IMR-90 (cell line): Measurements from ENCODE around the gene ISCA2. TPM values are rescaled to one million over a fixed set of nuclear protein-coding genes. Genes with fewer than 3 reads are reported as not detected.

Source experiments
- ATAC-seq: fragments of 200-7000 bp; cut with Tn5 transposase; 2 replicates; pipeline ENCODE4 v1.9.1; 2020; ENCODE audit warnings: low read depth, mild to moderate bottlenecking, moderate library complexity
- BruUV-seq: library from RNA; stranded (reverse); fragments of 400-500 nt; replicated peaks from 2 replicates; lab custom pipeline; 2021; lab: Mats Ljungman, UMichigan
- CTCF ChIA-PET: fragments of 300-600 bp; formaldehyde crosslinking; extraction: SDS; loops from one replicate; lab custom pipeline; 2021; ENCODE audit warnings: antibody characterized with exemption; lab: Yijun Ruan, JAX
- POLR2A ChIA-PET: fragments of 300-600 bp; sonication (Branson Sonifier 250); formaldehyde crosslinking; loops from one replicate; lab custom pipeline; 2022; ENCODE audit warnings: antibody characterized with exemption; ENCODE audit not compliant: unreplicated experiment; lab: Charles Lee
- DNase-seq: peaks from one replicate; pipeline ENCODE4 v3.0.0; 2013
- H2AFZ ChIP-seq: replicated peaks from 2 replicates; pipeline ENCODE3; 2013; ENCODE audit warnings: low read length, mild to moderate bottlenecking; ENCODE audit not compliant: poor library complexity
- H2AK5ac ChIP-seq: 2 replicates; pipeline ENCODE4 v1.6.1; 2013; ENCODE audit warnings: low read depth, low read length, inconsistent platforms
- H2AK9ac ChIP-seq: replicated peaks from 2 replicates; pipeline ENCODE3; 2013; ENCODE audit warnings: mild to moderate bottlenecking, low read depth, low read length, moderate library complexity; ENCODE audit not compliant: poor library complexity
- H2BK120ac ChIP-seq: 2 replicates; pipeline ENCODE4 v1.6.1; 2013; ENCODE audit warnings: low read depth, low read length, inconsistent platforms
- H2BK15ac ChIP-seq: 3 replicates; pipeline ENCODE4 v1.6.1; 2013; ENCODE audit warnings: low read depth, low read length, inconsistent platforms
- H2BK20ac ChIP-seq: 2 replicates; pipeline ENCODE4 v1.6.1; 2013; ENCODE audit warnings: low read depth, mild to moderate bottlenecking, inconsistent platforms, low read length, moderate library complexity
- H2BK5ac ChIP-seq: 2 replicates; pipeline ENCODE4 v1.6.1; 2013; ENCODE audit warnings: mild to moderate bottlenecking, low read depth, low read length, inconsistent platforms; ENCODE audit not compliant: poor library complexity, severe bottlenecking
- H3K14ac ChIP-seq: replicated peaks from 2 replicates; pipeline ENCODE4 v1.6.1; 2013; ENCODE audit warnings: low read depth, low read length, inconsistent platforms
- H3K18ac ChIP-seq: 2 replicates; pipeline ENCODE4 v1.6.1; 2013; ENCODE audit warnings: low read depth, low read length, control low read depth
- H3K23ac ChIP-seq: 2 replicates; pipeline ENCODE4 v1.6.1; 2013; ENCODE audit warnings: low read depth, low read length, inconsistent platforms
- H3K27ac ChIP-seq: 2 replicates; pipeline ENCODE4 v1.5.1; 2013; ENCODE audit warnings: mild to moderate bottlenecking, control low read depth, low read length; ENCODE audit not compliant: insufficient read depth
- H3K27me3 ChIP-seq: 2 replicates; pipeline ENCODE4 v1.6.1; 2013; ENCODE audit warnings: low read length; ENCODE audit not compliant: control insufficient read depth, insufficient read depth
- H3K36me3 ChIP-seq: 2 replicates; pipeline ENCODE4 v1.6.1; 2013; ENCODE audit warnings: low read length, mixed read lengths; ENCODE audit not compliant: control insufficient read depth, insufficient read depth
- H3K4ac ChIP-seq: 2 replicates; pipeline ENCODE4 v1.6.1; 2013; ENCODE audit warnings: low read depth, low read length, inconsistent platforms
- H3K4me1 ChIP-seq: 2 replicates; pipeline ENCODE4 v1.6.1; 2013; ENCODE audit warnings: low read length, mixed read lengths; ENCODE audit not compliant: control insufficient read depth, insufficient read depth
- H3K4me2 ChIP-seq: 2 replicates; pipeline ENCODE4 v1.6.1; 2013; ENCODE audit warnings: low read depth, mild to moderate bottlenecking, control low read depth, low read length, moderate library complexity
- H3K4me3 ChIP-seq: 2 replicates; pipeline ENCODE4 v1.5.1; 2013; ENCODE audit warnings: low read depth, mild to moderate bottlenecking, control low read depth, low read length, moderate library complexity; ENCODE audit not compliant: insufficient read depth
- H3K56ac ChIP-seq: 2 replicates; pipeline ENCODE4 v1.6.1; 2013; ENCODE audit warnings: low read length, inconsistent platforms; ENCODE audit not compliant: insufficient read depth; ENCODE audit errors: extremely low read depth
- H3K79me1 ChIP-seq, 2 experiments: 2 replicates each; pipeline ENCODE4 v1.6.1; 2013; ENCODE audit warnings: low read length in 2 of 2, inconsistent platforms in 1 of 2, low read depth in 1 of 2
- H3K9ac ChIP-seq: 2 replicates; pipeline ENCODE4 v1.6.1; 2013; ENCODE audit warnings: low read depth, low read length, control low read depth
- H3K9me1 ChIP-seq: 2 replicates; pipeline ENCODE4 v1.6.1; 2013; ENCODE audit warnings: low read length, inconsistent platforms; ENCODE audit not compliant: insufficient read depth
- H3K9me3 ChIP-seq: 2 replicates; pipeline ENCODE4 v1.6.1; 2013; ENCODE audit warnings: low read length; ENCODE audit not compliant: control insufficient read depth, insufficient read depth
- H4K20me1 ChIP-seq: 2 replicates; pipeline ENCODE4 v1.6.1; 2013; ENCODE audit warnings: low read length, inconsistent platforms; ENCODE audit not compliant: insufficient read depth
- H4K5ac ChIP-seq: 2 replicates; pipeline ENCODE4 v1.6.1; 2013; ENCODE audit warnings: mild to moderate bottlenecking, low read depth, low read length, control low read depth
- H4K8ac ChIP-seq, 2 experiments: 2 replicates each; pipeline ENCODE4 v1.6.1; 2013; ENCODE audit warnings: low read depth in 2 of 2, low read length in 2 of 2, control low read depth in 1 of 2, inconsistent platforms in 1 of 2
- H4K91ac ChIP-seq: 2 replicates; pipeline ENCODE4 v1.6.1; 2013; ENCODE audit warnings: low read depth, low read length, inconsistent platforms; ENCODE audit not compliant: insufficient read depth
- BHLHE40 ChIP-seq: fragments of 150-350 bp; IDR thresholded peaks from 2 replicates; pipeline ENCODE4 v1.6.1; 2016; ENCODE audit warnings: mild to moderate bottlenecking, low read depth, low read length
- CEBPB ChIP-seq: IDR thresholded peaks from 2 replicates; pipeline ENCODE4 v1.6.1; 2012; ENCODE audit warnings: low read depth, low read length, improper control_type of control experiment
- CTCF ChIP-seq: conservative IDR thresholded peaks from 2 replicates; pipeline ENCODE4 v1.5.1; 2012; ENCODE audit warnings: mild to moderate bottlenecking, low read depth, low read length, improper control_type of control experiment
- ELK1 ChIP-seq: fragments of 150-350 bp; IDR thresholded peaks from 2 replicates; pipeline ENCODE4 v1.6.1; 2016; ENCODE audit warnings: low read depth, mild to moderate bottlenecking, low read length, moderate library complexity, borderline replicate concordance
- FOS ChIP-seq: fragments of 150-350 bp; IDR thresholded peaks from 2 replicates; pipeline ENCODE4 v1.6.1; 2016; ENCODE audit warnings: low read depth, low read length
- MAFK ChIP-seq: IDR thresholded peaks from 2 replicates; pipeline ENCODE4 v1.6.1; 2012; ENCODE audit warnings: low read depth, low read length, improper control_type of control experiment
- MXI1 ChIP-seq: IDR thresholded peaks from 2 replicates; pipeline ENCODE4 v1.6.1; 2012; ENCODE audit warnings: low read depth, mild to moderate bottlenecking, low read length, moderate library complexity, borderline replicate concordance
- NFE2L2 ChIP-seq: fragments of 150-350 bp; IDR thresholded peaks from 2 replicates; pipeline ENCODE4 v1.6.1; 2016; ENCODE audit warnings: low read depth, mild to moderate bottlenecking, low read length
- POLR2A ChIP-seq: IDR thresholded peaks from 2 replicates; pipeline ENCODE4 v1.6.1; 2012; ENCODE audit warnings: mild to moderate bottlenecking, low read depth, low read length
- RAD21 ChIP-seq: IDR thresholded peaks from 2 replicates; pipeline ENCODE4 v1.6.1; 2012; ENCODE audit warnings: low read length, improper control_type of control experiment
- RCOR1 ChIP-seq: IDR thresholded peaks from 2 replicates; pipeline ENCODE4 v1.6.1; 2012; ENCODE audit warnings: mild to moderate bottlenecking, low read length, improper control_type of control experiment; ENCODE audit not compliant: insufficient replicate concordance
- RFX5 ChIP-seq: IDR thresholded peaks from 2 replicates; pipeline ENCODE4 v1.8.0; 2012; ENCODE audit warnings: low read depth, mild to moderate bottlenecking, low read length, moderate library complexity
- SMC3 ChIP-seq: fragments of 150-350 bp; IDR thresholded peaks from 2 replicates; pipeline ENCODE4 v1.6.1; 2016; ENCODE audit warnings: low read depth, mild to moderate bottlenecking, antibody characterized with exemption, low read length, moderate library complexity
- WGBS, 2 experiments: methylation state at CpG; one replicate each; pipeline versions ENCODE4 v1.1.5 to v1.1.7; 2013; ENCODE audit warnings: missing lambda C conversion rate in 2 of 2; ENCODE audit not compliant: insufficient read length in 1 of 2; ENCODE audit errors: extremely low coverage in 2 of 2; 5-methylcytosine and 5-hydroxymethylcytosine counted together
- dilution Hi-C: fragments of 300-500 bp; cut with HindIII; formaldehyde crosslinking; loops from one replicate; pipeline ENCODE4 v1.14.3; 2018; ENCODE audit warnings: low sequenced_read_pairs; ENCODE audit not compliant: unreplicated experiment
- in situ Hi-C: fragments of 300-500 bp; cut with MboI; formaldehyde crosslinking; loops from 3 replicates; pipeline ENCODE4 v1.14.3; 2019; ENCODE audit warnings: low sequenced_read_pairs, inconsistent platforms, mixed read lengths
- intact Hi-C: fragments of 100-400 bp; cut with micrococcal nuclease; formaldehyde crosslinking; loops from 2 replicates; pipeline ENCODE4 v1.10.0; 2022
- polyA plus RNA-seq, 3 experiments: library from polyadenylated mRNA; depleted of rRNA; stranded (reverse); fragments of >200 nt; gene quantifications; 2 replicates each; pipeline ENCODE4 v1.2.3, GENCODE V29; 2012; ENCODE audit warnings: low replicate concordance in 1 of 3
- total RNA-seq: library from RNA; depleted of rRNA; stranded (reverse); fragments of >200 nt; gene quantifications from 2 replicates; pipeline ENCODE4 v1.2.3, GENCODE V29; 2012

ISCA2 gene
- total and polyA plus RNA-seq, 2 of the 4 experiments (the other 2 are of a cell fraction) = 5.4 to 25.7 TPM

GRCh38 chr14:74502236-74503019 lies 8.9 kb downstream of the ISCA2 start (continued):
- TF ChIP-seq RFX5 (no peak), BHLHE40 (no peak), RAD21 (peak; percentile 47), MXI1 (no peak)

- Histone ChIP-seq H3K27ac (no peak overlapping the region), H3K23ac (no peak overlapping the region), H3K79me1 (peaks cover 3 to 14% of the 10 kb centered on the region in 2 experiments), H2AK9ac (no peak overlapping the region), H3K14ac (no peak overlapping the region), H3K9me1 (no peaks in the 10 kb centered on the region; the same call in 1 of the 2 replicates), H2BK5ac (no peak overlapping the region), H4K8ac (no peak overlapping the region), H3K4me1 (peaks cover 3% of the 10 kb centered on the region; the same call in 1 of the 2 replicates), H4K91ac (no peak overlapping the region), H3K4me3 (no peak overlapping the region), H3K9ac (no peak overlapping the region), H3K4ac (no peak overlapping the region), H2AK5ac (no peak overlapping the region), H3K56ac (no peak overlapping the region), H2BK15ac (no peak overlapping the region), H2BK120ac (no peak overlapping the region), H3K9me3 (no peaks in the 10 kb centered on the region), H4K20me1 (no peaks in the 10 kb centered on the region), H2AFZ (no peak overlapping the region), H4K5ac (no peak overlapping the region), H3K4me2 (no peak overlapping the region), H3K18ac (no peak overlapping the region), H2BK20ac (no peak overlapping the region), H3K27me3 (no peaks in the 10 kb centered on the region), H3K36me3 (peaks cover 28% of the 10 kb centered on the region)
- DNase-seq = no peak
- ATAC-seq = no peak
- POLR2A ChIA-PET = no interaction called here
- in situ Hi-C loops (loop anchor here (5.0 to 10.0 kb wide), 2 partner anchors 104 to 291 kb away; no protein-coding TSS in a partner anchor), dilution Hi-C loops (no loop called here), intact Hi-C loops (no loop called here)
- no TSS peak for BruUV-seq
- TF ChIP-seq CTCF = no peak
- no peak for TF ChIP-seq RAD21
- no peak for TF ChIP-seq RCOR1
- no peak for TF ChIP-seq BHLHE40
- no peak for TF ChIP-seq SMC3
- no peak for TF ChIP-seq NFE2L2
- no peak for TF ChIP-seq POLR2A
- no peak for TF ChIP-seq CEBPB
- no peak for TF ChIP-seq MAFK
- no peak for TF ChIP-seq FOS
- no peak for TF ChIP-seq ELK1
- 100% methylated on average over 1 of the region's 14 CpGs; no CpG with 5 or more reads in 1 of the 2 experiments for WGBS, 2 experiments
- CTCF ChIA-PET = no interaction called here
Observed at GRCh38 chr14:74503291-74503937, 9.8 kb downstream of the ISCA2 start.
